Effector CD8-positive, alpha-beta T cell (primary cell): Measurements from ENCODE around the gene C3orf22.
"Not testable (repeated sequence)": the region's sequence is repeated elsewhere in the genome, so short reads cannot be mapped to it uniquely, and the experiment has no call there.

ENCODE experiments used
- DNase-seq: peaks from one replicate; lab custom pipeline; 2025; lab: John Stamatoyannopoulos, UW
- total RNA-seq, 4 experiments: gene quantifications; one replicate each; lab custom pipeline; 2026; lab: John Stamatoyannopoulos, UW

C3orf22 gene
- 0 reads per million in 4 experiments for total RNA-seq

- DNase-seq, result no peak
Measured at GRCh38 chr3:126558336-126559071, at the start of gene C3orf22. Gene C3orf22, minus strand, starts transcription at chr3:126558932. Its CDS starts 5,542 bp downstream, at chr3:126553390.

- DNase-seq, result no peak
Measured at GRCh38 chr3:126607214-126607908, 48.6 kb upstream of the C3orf22 start.

GRCh38 chr3:126606001-126606400 lies 47.3 kb upstream of the C3orf22 start:
- no peak for DNase-seq

- no peak for DNase-seq
Measured at GRCh38 chr3:126604691-126605090, 46.0 kb upstream of the C3orf22 start.

- DNase-seq, result no peak
Measured at GRCh38 chr3:126599101-126599500, 40.4 kb upstream of the C3orf22 start.

- DNase-seq, result not testable (repeated sequence)
Measured at GRCh38 chr3:126595479-126595878, 36.7 kb upstream of the C3orf22 start.

- DNase-seq, result not testable (repeated sequence)
Measured at GRCh38 chr3:126591515-126591914, 32.8 kb upstream of the C3orf22 start.

- no peak for DNase-seq
Measured at GRCh38 chr3:126582311-126582710, 23.6 kb upstream of the C3orf22 start.

- DNase-seq, result no peak
Measured at GRCh38 chr3:126581569-126581968, 22.8 kb upstream of the C3orf22 start.

GRCh38 chr3:126580746-126581145 lies 22.0 kb upstream of the C3orf22 start:
- DNase-seq, result no peak

- no peak for DNase-seq
Measured at GRCh38 chr3:126578702-126579101, 20.0 kb upstream of the C3orf22 start.

- no peak for DNase-seq
Measured at GRCh38 chr3:126577261-126577660, 18.5 kb upstream of the C3orf22 start.

- no peak for DNase-seq
Measured at GRCh38 chr3:126573492-126574117, 14.9 kb upstream of the C3orf22 start.

- DNase-seq, result no peak
Measured at GRCh38 chr3:126571078-126571477, 12.3 kb upstream of the C3orf22 start.

- DNase-seq, result no peak
Measured at GRCh38 chr3:126570103-126570541, 11.4 kb upstream of the C3orf22 start.

GRCh38 chr3:126569390-126569975 lies 10.8 kb upstream of the C3orf22 start:
- DNase-seq, result no peak

- DNase-seq, result no peak
Measured at GRCh38 chr3:126568776-126569342, 10.1 kb upstream of the C3orf22 start.

GRCh38 chr3:126567696-126568438 lies 9.1 kb upstream of the C3orf22 start:
- no peak for DNase-seq

GRCh38 chr3:126562737-126563276 lies 4.1 kb upstream of the C3orf22 start:
- DNase-seq, result no peak

GRCh38 chr3:126557761-126558160 lies 971 bp downstream of the C3orf22 start:
- DNase-seq, result no peak

GRCh38 chr3:126557415-126557745 lies 1.4 kb downstream of the C3orf22 start:
- no peak for DNase-seq
